K562 (cell line): Measurements from ENCODE around the gene NELL1.

ENCODE experiments used
- EGR1 ChIP-seq: fragments of 450-650 bp; conservative IDR thresholded peaks from 2 replicates; pipeline ENCODE4 v1.6.1; 2017; ENCODE audit warnings: mild to moderate bottlenecking
- LEF1 ChIP-seq: fragments of 450-650 bp; IDR thresholded peaks from 2 replicates; pipeline ENCODE4 v1.6.1; 2016; ENCODE audit warnings: mild to moderate bottlenecking
- POLR2AphosphoS5 ChIP-seq: IDR thresholded peaks from 2 replicates; pipeline ENCODE4 v1.6.1; 2011; ENCODE audit warnings: mild to moderate bottlenecking, low read depth, low read length, moderate library complexity; ENCODE audit not compliant: control insufficient read depth, insufficient read depth
- TRIM28 ChIP-seq: fragments of 450-650 bp; IDR thresholded peaks from 2 replicates; pipeline ENCODE4 v1.6.1; 2017
- ZNF347 ChIP-seq: fragments of 450-650 bp; formaldehyde crosslinking; IDR thresholded peaks from 2 replicates; pipeline ENCODE4 v1.4.0; 2020; ENCODE audit warnings: low read depth, mild to moderate bottlenecking, moderate library complexity
- TF ChIP-seq, protein P1 (sequence below), 3 experiments: IDR thresholded peaks in 2 of 3; conservative IDR thresholded peaks in 1 of 3; 2 replicates each; pipeline ENCODE4 v1.5.1; 2011 to 2012; ENCODE audit warnings: low read length in 3 of 3, mild to moderate bottlenecking in 3 of 3, control low read depth in 2 of 3, improper control_type of control experiment in 1 of 3, inconsistent platforms in 1 of 3, low read depth in 1 of 3, mixed read lengths in 1 of 3, moderate library complexity in 1 of 3; ENCODE audit not compliant: insufficient read depth in 2 of 3

DNA sequence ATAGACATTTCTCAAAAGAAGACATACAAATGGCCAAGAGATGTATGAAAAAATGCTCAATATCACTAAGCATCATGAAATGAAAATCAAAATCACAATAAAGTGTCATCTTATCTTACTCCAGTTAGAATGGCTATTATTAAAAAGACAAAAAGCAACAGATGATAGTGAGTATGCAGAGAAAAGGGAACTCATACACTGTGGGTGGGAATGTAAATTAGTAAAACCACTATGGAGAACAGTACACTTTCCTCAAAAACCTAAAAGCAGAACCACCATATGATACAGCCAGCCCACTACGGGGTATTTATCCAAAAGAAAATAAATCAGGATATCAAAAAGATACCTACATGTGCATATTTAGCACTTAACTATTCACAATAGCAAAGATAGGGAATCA is 823.5 kb downstream of the NELL1 start:
- TF ChIP-seq, protein P1, sequence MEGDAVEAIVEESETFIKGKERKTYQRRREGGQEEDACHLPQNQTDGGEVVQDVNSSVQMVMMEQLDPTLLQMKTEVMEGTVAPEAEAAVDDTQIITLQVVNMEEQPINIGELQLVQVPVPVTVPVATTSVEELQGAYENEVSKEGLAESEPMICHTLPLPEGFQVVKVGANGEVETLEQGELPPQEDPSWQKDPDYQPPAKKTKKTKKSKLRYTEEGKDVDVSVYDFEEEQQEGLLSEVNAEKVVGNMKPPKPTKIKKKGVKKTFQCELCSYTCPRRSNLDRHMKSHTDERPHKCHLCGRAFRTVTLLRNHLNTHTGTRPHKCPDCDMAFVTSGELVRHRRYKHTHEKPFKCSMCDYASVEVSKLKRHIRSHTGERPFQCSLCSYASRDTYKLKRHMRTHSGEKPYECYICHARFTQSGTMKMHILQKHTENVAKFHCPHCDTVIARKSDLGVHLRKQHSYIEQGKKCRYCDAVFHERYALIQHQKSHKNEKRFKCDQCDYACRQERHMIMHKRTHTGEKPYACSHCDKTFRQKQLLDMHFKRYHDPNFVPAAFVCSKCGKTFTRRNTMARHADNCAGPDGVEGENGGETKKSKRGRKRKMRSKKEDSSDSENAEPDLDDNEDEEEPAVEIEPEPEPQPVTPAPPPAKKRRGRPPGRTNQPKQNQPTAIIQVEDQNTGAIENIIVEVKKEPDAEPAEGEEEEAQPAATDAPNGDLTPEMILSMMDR (IDR thresholded peaks at IDR 0.05 in 2 of 3, conservative IDR thresholded peaks at IDR 0.05 in 1 of 3; ENCODE audit: insufficient read depth in 2 of 3, low read depth in 1 of 3, low read length in 3 of 3), result no peak
- no peak for TF ChIP-seq POLR2AphosphoS5
- TF ChIP-seq TRIM28, result no peak
- no peak for TF ChIP-seq ZNF347 (CRISPR knock-in tag)
- TF ChIP-seq LEF1, result no peak
- TF ChIP-seq EGR1, result no peak
